HG02852 (cell line): ENCODE measurements around the gene JMJD4.
A peak's percentile ranks its signal among the peaks of the same experiment; 100 is the strongest.
"Not testable (repeated sequence)": the region's sequence is repeated elsewhere in the genome, so short reads cannot be mapped to it uniquely, and the experiment has no call there.

Source experiments
- ATAC-seq: cut with Tn5 transposase; IDR thresholded peaks from one replicate; pipeline ENCODE4 v1.9.1; 2021; ENCODE audit warnings: mild to moderate bottlenecking, moderate library complexity; ENCODE audit not compliant: unreplicated experiment

JMJD4 gene

DNA sequence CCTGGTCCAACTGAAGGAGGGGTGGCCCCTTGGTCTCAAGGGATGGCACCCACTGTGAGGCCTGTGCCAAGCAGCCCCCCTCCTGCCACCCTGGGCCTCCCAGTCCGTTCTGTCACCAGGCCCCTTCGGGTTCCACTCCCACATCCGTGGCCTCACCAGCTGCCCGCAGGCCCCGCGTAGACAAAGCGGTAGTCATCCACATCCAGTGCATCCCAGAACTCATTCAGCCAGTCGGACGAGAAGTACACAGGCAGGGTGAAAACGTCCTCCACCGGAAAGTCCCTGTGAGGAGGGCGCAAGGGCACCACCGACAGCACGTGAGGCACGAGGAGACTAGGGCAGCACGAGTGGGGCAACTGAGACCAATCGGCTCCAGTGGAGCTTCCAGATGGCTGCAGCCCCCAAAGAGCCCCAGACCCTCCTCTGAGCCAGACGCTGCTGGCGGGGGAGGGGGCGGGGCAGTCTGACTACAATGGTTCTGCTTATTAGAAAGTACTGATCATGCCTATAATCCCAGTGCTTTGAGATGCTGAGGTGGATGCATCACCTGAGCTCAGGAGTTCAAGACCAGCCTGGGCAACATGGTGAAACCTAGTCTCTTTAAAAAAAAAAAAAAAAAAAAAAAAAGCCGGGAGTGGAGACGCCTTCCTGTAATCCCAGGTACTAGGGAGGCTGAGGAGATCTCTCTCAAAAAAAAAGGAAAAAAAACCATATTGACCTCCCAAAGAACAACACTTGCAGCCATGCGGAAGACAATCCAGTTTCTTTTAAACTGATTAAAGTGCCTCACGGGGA lies 1.2 kb downstream of the JMJD4 start:
- no peak for ATAC-seq

- ATAC-seq: no peak
These were observed 1.8 kb downstream of the JMJD4 start for GRCh38 chr1:227733309-227733705.

GRCh38 chr1:227732586-227733308 lies 2.4 kb downstream of the JMJD4 start:
- no peak for ATAC-seq

- no peak for ATAC-seq
These were observed 3.2 kb downstream of the JMJD4 start for GRCh38 chr1:227731696-227732585.

DNA sequence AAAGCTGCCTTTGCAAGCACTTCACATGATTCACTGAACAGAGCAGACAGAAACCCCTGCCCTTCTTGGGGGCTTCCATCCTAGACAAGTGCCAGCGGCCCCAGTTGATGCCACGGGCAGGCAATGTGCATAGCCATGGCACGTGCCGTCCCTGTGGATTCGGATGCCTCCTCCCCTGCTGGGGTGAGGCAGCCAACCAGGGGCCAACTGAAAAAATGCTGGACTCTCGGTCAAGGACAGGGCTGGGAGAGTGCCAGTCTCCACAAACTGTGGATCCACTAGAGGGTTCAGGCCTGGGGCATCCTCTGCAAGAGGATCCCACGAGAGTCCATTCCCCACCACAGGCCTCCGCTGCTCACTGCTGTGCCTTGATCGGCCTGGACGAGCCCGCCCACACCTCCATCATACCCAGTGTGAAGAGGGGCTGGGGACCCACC lies 3.8 kb downstream of the JMJD4 start:
- no peak for ATAC-seq

DNA sequence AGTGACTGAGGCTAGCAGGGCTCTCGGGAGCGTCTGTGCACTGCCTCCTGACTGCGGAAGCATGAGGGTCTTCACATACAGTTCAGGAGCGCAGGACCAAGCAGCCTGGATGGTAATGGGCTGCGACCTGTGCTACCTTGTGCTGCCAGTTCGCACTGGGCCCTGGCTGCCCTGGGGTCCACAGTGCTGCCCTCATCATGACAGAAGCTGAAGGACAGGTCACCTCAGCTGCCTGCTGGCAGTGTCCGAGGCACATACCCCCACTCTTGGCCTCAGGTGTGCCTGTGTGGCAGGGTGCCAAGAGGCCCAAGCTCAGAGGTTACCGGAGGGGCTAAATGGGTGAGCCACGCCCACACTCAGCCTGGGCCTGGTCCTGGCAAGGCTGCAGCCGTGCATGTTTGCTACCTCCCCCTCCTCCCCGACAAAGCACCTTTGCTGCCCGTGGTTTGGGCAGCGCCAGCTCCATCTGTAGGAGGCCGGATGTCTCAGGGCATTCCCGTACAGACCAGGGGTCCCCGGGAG lies 4.4 kb downstream of the JMJD4 start:
- no peak for ATAC-seq

GRCh38 chr1:227729881-227730629 lies 5.0 kb downstream of the JMJD4 start:
- no peak for ATAC-seq

- ATAC-seq: no peak
These were observed 5.8 kb downstream of the JMJD4 start for GRCh38 chr1:227729144-227729880.

GRCh38 chr1:227728892-227729143 lies 6.3 kb downstream of the JMJD4 start:
- no peak for ATAC-seq

- peak; percentile 35 for ATAC-seq
These were observed 6.8 kb downstream of the JMJD4 start for GRCh38 chr1:227728059-227728891.

GRCh38 chr1:227726924-227727599 lies 8.0 kb downstream of the JMJD4 start:
- ATAC-seq: no peak

DNA sequence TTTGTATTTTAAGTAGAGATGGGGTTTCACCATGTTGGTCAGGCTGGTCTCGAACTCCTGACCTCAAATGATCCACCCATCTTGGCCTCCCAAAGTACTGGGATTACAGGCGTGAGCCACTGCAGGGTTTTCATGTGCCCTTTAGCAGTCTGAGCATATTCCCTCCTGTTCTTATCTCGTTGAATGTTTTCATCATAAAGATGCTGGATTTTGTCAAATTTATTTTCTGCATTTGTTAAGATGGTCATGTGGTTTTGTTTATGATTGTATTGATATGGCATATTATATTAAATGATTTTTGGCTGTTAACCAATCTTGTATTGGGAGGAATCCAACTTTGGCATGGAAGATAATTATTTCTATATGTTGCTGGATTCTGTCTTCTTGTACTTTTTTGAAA lies 8.8 kb downstream of the JMJD4 start:
- ATAC-seq: no peak

DNA sequence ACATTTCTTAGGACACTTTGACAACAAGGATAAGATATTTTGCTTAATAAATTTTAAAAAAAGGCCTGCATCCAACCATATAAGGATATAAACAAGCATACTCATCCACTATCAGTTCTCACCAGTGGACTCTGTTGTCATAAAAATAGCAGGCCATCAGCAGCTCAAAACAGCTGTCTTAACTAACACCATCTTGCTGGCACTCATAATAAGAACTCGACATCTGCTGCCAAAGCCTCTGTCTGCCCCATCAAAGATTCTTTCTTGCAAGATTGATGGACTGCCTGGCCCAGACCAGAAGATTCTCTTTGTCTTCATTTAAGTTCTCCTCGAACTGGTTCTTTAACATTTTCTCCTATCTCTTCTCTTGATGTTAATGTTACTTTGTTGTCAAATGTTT lies 10.1 kb downstream of the JMJD4 start:
- ATAC-seq: no peak

- ATAC-seq: no peak
These were observed 11.6 kb downstream of the JMJD4 start for GRCh38 chr1:227723474-227723873.

- ATAC-seq: no peak
These were observed 16.2 kb downstream of the JMJD4 start for GRCh38 chr1:227718932-227719331.

DNA sequence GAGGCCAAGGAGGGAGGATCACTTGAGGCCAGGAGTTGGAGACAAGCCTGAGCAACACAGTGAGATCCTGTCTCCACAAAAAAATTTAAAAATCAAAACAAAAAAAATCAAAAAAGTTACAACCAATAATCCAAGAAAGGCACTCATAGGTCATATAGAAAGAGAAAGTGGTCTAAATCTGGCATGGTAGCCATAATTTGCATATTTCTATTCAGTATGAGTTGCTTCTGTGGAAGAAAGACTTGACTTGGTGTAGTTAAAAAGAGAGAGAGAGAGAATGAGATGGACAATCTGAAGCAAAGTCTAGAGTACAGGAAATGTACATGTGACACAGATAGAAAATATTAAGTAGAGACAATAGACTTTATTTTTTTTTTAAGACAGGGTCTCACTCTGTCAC lies 22.5 kb downstream of the JMJD4 start:
- no peak for ATAC-seq

- ATAC-seq: not testable (repeated sequence)
These were observed 24.6 kb downstream of the JMJD4 start for GRCh38 chr1:227710474-227710873.

DNA sequence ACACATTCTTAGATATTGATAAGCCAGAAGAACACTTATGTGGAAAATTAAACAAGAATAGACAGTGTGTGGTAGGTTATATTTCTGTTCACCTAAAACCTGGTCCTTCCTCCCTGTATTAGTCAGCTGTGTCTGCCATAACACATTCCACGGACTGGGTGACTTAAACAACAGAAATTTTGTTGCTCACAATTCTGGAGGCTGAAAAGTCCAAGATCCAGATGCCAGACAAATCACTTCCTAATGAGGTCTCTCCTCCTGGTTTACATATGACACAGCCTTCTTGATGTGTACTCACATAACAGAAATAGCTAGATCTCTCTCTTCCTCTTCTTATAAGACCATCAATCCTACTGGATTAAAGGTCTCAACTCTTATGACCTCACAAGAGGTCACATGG lies 25.7 kb downstream of the JMJD4 start:
- ATAC-seq: no peak

DNA sequence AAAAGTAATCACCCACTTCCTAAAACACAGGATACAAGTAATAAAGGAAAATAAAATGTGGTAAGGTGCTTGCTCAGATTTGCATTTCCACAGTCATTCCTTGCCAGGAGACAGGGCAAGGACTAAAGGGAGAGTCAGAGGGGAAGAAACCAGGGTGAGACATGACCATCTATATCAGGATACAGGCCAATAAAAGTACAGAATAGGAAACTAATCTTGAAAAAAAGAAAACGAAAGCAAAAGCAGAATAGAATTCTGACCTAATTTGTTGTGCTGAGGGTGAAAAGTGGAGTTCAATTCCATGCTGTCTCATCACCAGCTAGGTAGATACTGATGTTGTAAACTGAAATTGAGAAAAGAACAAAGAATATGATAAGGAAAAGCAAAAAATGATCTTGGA lies 27.3 kb downstream of the JMJD4 start:
- no peak for ATAC-seq
